Transverse colon (tissue), 4 donors: ENCODE data around the gene CSTF3. TPM values are rescaled to one million over a fixed set of nuclear protein-coding genes. Genes with fewer than 3 reads are reported as not detected.

Source experiments
- DNase-seq: peaks from one replicate; pipeline ENCODE4 v3.0.0-alpha.2; 2019
- H3K27ac ChIP-seq, 4 donors: fragments of 200-600 bp; sonication (generic); 2 replicates each; pipeline ENCODE4 v1.5.1; 2016 to 2018; ENCODE audit warnings: inconsistent platforms in 4 of 4
- H3K27me3 ChIP-seq: fragments of 200-600 bp; sonication (generic); 2 replicates; pipeline ENCODE4 v1.5.1; 2017; ENCODE audit warnings: inconsistent platforms
- H3K36me3 ChIP-seq, 4 donors: fragments of 200-600 bp; sonication (generic); 2 replicates each; pipeline ENCODE4 v1.5.1; 2017 to 2019; ENCODE audit warnings: inconsistent platforms in 4 of 4
- H3K4me1 ChIP-seq, 4 donors: fragments of 200-600 bp; sonication (generic); 2 replicates each; pipeline ENCODE4 v1.5.1; 2017 to 2020; ENCODE audit warnings: inconsistent platforms in 4 of 4
- H3K4me3 ChIP-seq, 4 donors: fragments of 200-600 bp; sonication (generic); 1 replicate in 1 of 4; 2 replicates in 3 of 4; pipeline versions ENCODE4 v1.5.1 to v1.6.1; 2017 to 2019; ENCODE audit warnings: inconsistent platforms in 4 of 4
- H3K9me3 ChIP-seq, 2 donors: fragments of 200-600 bp; sonication (generic); 2 replicates each; pipeline ENCODE4 v1.5.1; 2017 to 2019; ENCODE audit warnings: inconsistent platforms in 2 of 2
- CTCF ChIP-seq, 5 experiments: fragments of 200-600 bp in 3 of 5; fragments of 450-650 bp in 2 of 5; sonication (generic) in 3 of 5; IDR thresholded peaks; 1 replicate in 2 of 5; 2 replicates in 3 of 5; pipeline ENCODE4 v1.5.1; 2016 to 2017; ENCODE audit warnings: antibody characterized with exemption in 5 of 5, inconsistent platforms in 3 of 5, mild to moderate bottlenecking in 2 of 5, moderate library complexity in 1 of 5
- EP300 ChIP-seq: sonication (generic); formaldehyde crosslinking; IDR thresholded peaks from one replicate; pipeline ENCODE4 v1.6.1; 2017; ENCODE audit warnings: antibody characterized with exemption, low read depth
- POLR2A ChIP-seq: fragments of 450-650 bp; IDR thresholded peaks from one replicate; pipeline ENCODE4 v1.6.1; 2016; ENCODE audit warnings: antibody characterized with exemption, mild to moderate bottlenecking, moderate library complexity
- POLR2AphosphoS5 ChIP-seq, 3 donors: sonication (generic); formaldehyde crosslinking; IDR thresholded peaks; one replicate each; pipeline ENCODE4 v1.6.1; 2016; ENCODE audit warnings: antibody characterized with exemption in 3 of 3
- WGBS, 2 donors: methylation state at CpG; one replicate each; pipeline ENCODE4 v1.1.5; 2018; ENCODE audit warnings: low coverage in 1 of 2; 5-methylcytosine and 5-hydroxymethylcytosine counted together
- in situ Hi-C, 4 donors: fragments of 200-750 bp; cut with MboI; loops; one replicate each; pipeline versions ENCODE4 v1.15.0 to v1.15.1; 2017; ENCODE audit warnings: low sequenced_read_pairs in 3 of 4, low pct_ligation_motif_present in 1 of 4, low pct_unique_long_range_greater_than_20kb in 1 of 4
- intact Hi-C: fragments of 100-400 bp; cut with DNase I; formaldehyde crosslinking; loops from one replicate; pipeline ENCODE4 v1.15.1; 2023; ENCODE audit warnings: low total_unique reads
- total RNA-seq, 4 donors: library from RNA; depleted of rRNA; stranded (reverse); fragments of >200 nt; gene quantifications; one replicate each; pipeline ENCODE4 v1.1.0, GENCODE V29; 2016

The CSTF3 gene
- total RNA-seq, 4 donors from 2014 or later, result 2.2 to 167 (median 14.2) TPM

- Histone ChIP-seq H3K4me1 (peaks cover 0 to 13% (median 2%) of the 10 kb centered on the region in 4 donors), H3K27ac (no peak overlapping the region), H3K36me3 (no peaks in the 10 kb centered on the region), H3K4me3 (no peak overlapping the region), H3K9me3 (no peaks in the 10 kb centered on the region), H3K27me3 (no peaks in the 10 kb centered on the region)
- in situ Hi-C loops, result loop anchor here in 2 of 4 donors (25.0 kb wide), 1 partner anchor 586 kb away; the partner anchor contains the start of gene CD59 (in 2 of the 2)
- no peak for TF ChIP-seq EP300
- TF ChIP-seq POLR2A, result no peak
- no peak for TF ChIP-seq CTCF (IDR thresholded peaks at IDR 0.05)
- TF ChIP-seq POLR2AphosphoS5 (IDR thresholded peaks at IDR 0.05), result no peak
- DNase-seq, result no peak
- intact Hi-C loops, result no loop called here
- 60 to 79% methylated on average over 3 to 5 of the region's 5 CpGs for WGBS, 2 donors
Measured at GRCh38 chr11:33151399-33151798, 9.9 kb downstream of the CSTF3 start.

GRCh38 chr11:33147559-33147958, 13.7 kb downstream of the CSTF3 start:
- Histone ChIP-seq H3K27me3 (no peaks in the 10 kb centered on the region), H3K4me3 (no peak overlapping the region), H3K4me1 (peaks cover 0 to 10% (median 5%) of the 10 kb centered on the region in 4 donors), H3K27ac (no peak overlapping the region), H3K36me3 (no peaks in the 10 kb centered on the region), H3K9me3 (no peaks in the 10 kb centered on the region)
- 48 to 53% methylated on average over 5 of the region's 5 CpGs for WGBS, 2 donors
- DNase-seq, result no peak
- TF ChIP-seq POLR2AphosphoS5 (IDR thresholded peaks at IDR 0.05), result no peak
- TF ChIP-seq EP300, result no peak
- no peak for TF ChIP-seq CTCF (IDR thresholded peaks at IDR 0.05)
- no peak for TF ChIP-seq POLR2A
- in situ Hi-C loops (no loop called here), intact Hi-C loops (no loop called here)

- WGBS, 2 donors, result 79 to 81% methylated on average over 4 of the region's 4 CpGs
- no peak overlapping the region for H3K4me3 ChIP-seq
- peaks cover 0 to 17% (median 7%) of the 10 kb centered on the region in 4 donors for H3K36me3 ChIP-seq
- in situ Hi-C loops, result no loop called here
- H3K27ac ChIP-seq, result no peak overlapping the region
- peaks cover 0 to 11% (median 0%) of the 10 kb centered on the region in 4 donors for H3K4me1 ChIP-seq
- intact Hi-C loops, result no loop called here
- H3K27me3 ChIP-seq, result no peaks in the 10 kb centered on the region
- no peak for TF ChIP-seq CTCF (IDR thresholded peaks at IDR 0.05)
- TF ChIP-seq POLR2AphosphoS5 (IDR thresholded peaks at IDR 0.05), result no peak
- no peak for TF ChIP-seq POLR2A
- TF ChIP-seq EP300, result no peak
- H3K9me3 ChIP-seq, result no peaks in the 10 kb centered on the region
- no peak for DNase-seq
Measured at GRCh38 chr11:33135768-33136443, 25.4 kb downstream of the CSTF3 start.

- 61 to 70% methylated on average over 1 of the region's 1 CpG for WGBS, 2 donors
- intact Hi-C loops (no loop called here), in situ Hi-C loops (no loop called here)
- Histone ChIP-seq H3K27ac (no peak overlapping the region), H3K36me3 (peaks cover 0 to 13% (median 5%) of the 10 kb centered on the region in 4 donors), H3K27me3 (no peaks in the 10 kb centered on the region), H3K9me3 (no peaks in the 10 kb centered on the region), H3K4me3 (no peak overlapping the region), H3K4me1 (peaks cover 0 to 11% (median 0%) of the 10 kb centered on the region in 4 donors)
- TF ChIP-seq EP300, result no peak
- no peak for TF ChIP-seq POLR2AphosphoS5 (IDR thresholded peaks at IDR 0.05)
- no peak for TF ChIP-seq POLR2A
- no peak for TF ChIP-seq CTCF (IDR thresholded peaks at IDR 0.05)
- DNase-seq, result no peak
Measured at GRCh38 chr11:33135216-33135615, 26.1 kb downstream of the CSTF3 start.
